Measurements from ENCODE around the gene CNOT3.
"Not testable (repeated sequence)": the region's sequence is repeated elsewhere in the genome, so short reads cannot be mapped to it uniquely, and the experiment has no call there.

The CNOT3 gene

DNA sequence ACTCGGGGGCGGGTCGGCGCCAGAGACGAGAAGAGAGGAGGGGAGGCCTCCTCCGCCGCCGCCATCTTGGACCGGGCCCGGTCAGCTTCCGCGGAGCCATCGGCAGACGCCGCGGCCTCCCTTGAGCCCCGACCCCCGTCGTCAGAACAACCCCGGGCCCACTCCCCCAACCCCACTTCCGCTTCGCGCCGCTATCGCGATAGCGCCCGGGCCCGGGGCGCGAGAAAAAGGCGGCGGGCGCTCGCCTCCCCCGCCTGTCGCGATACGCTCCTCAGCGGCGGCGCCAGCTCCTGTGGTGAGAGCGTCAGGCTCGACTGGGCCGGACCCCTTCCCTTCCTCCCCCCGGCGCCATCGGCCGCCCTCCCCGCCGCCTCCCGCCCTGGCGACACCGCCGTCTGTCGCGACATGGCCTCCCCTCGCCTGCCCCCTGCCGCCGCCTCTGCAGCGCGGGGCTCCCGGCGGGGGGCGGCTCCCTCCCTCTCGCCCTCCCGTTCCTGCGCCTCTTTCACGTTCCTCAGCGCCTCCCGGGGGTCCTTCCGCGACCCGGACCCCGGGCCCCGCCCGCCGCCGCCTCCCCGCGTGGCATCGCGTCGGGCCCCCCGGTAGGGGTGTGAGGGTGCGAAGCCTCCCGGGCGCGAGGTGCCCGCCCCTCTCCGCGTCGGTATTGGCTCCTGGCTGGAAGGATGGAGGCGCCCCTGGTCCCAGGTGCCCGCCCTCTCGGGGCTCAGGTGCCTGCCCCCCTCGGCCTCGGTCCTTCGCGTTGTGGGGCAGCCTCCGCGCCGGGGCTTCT, at the start of gene CNOT3:
Gene CNOT3, plus strand, starts transcription at position 64 of the 790 bp plus-strand sequence. CDS start 5,217 bp downstream, outside the sequence.
- DNase-seq (ENCODE audit: low read depth in 2 of 2) = peak in 1 of 2 donors; percentile 35

- no peak for DNase-seq (ENCODE audit: low read depth in 2 of 2)
Observed at GRCh38 chr19:54094426-54095000, 43.0 kb upstream of the CNOT3 start.

DNA sequence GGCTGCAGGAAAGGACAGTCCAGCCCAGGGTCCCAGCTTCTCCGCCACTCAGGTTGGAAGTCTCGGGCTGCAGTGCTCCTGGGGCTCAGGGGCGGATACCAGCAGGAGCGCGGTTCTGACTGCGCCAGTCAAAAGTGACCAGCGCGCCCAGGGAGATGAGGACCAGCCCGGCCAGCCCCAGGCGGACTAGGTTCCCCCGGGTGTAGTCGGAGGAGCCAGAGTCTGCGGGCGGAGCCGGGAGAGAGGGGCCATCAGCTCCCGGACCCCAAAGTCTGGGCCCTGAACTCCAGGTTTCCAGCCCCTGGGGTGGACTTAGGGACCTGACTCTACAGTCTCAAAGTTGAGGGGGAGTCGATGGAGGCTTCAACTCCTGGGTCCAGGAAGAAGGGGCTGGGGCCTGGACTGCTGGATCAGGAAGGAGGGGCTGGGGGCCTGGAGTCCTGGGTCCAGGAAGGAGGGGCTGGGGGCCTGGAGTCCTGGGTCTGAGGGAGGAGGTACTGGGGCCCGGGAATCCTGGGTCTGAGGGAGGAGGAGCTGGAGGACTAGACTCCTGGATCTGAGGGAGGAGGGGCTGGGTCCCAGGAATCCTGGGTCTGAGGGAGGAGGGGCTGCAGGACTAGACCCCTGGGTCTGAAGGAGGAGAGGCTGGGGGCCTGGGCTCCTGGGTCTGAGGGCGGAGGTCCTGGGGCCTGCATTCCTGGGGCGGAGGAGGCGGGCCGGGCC, 42.3 kb upstream of the CNOT3 start:
- no peak for DNase-seq (ENCODE audit: low read depth in 2 of 2)

GRCh38 chr19:54095859-54096616, 41.5 kb upstream of the CNOT3 start:
- DNase-seq (ENCODE audit: low read depth in 2 of 2) = peak in 1 of 2 donors; percentile 53

DNA sequence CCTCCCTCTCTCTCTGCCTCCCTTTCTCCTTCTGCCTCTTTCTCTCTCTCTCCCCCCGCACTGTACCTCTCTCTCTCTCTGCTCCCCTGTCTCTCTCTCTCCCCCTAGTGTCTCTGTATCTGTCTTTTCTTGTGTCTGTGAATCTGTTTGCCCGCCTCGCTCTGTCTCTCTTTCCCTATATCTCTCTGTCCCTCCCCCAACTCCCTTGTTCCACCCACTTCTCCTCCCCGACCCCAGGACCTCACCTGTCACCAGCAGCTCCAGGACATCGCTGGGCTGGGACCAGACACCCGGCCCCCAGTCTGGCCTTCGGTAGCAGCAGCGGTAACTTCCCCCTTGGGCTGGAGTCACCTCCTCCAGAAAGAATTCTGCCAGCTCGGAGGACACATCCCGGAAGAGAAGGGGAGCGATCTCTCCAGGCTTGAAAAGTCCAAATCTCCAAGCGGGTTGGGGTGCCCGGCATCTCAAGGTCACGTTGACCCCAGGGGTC, 40.9 kb upstream of the CNOT3 start:
- no peak for DNase-seq (ENCODE audit: low read depth in 2 of 2)

DNA sequence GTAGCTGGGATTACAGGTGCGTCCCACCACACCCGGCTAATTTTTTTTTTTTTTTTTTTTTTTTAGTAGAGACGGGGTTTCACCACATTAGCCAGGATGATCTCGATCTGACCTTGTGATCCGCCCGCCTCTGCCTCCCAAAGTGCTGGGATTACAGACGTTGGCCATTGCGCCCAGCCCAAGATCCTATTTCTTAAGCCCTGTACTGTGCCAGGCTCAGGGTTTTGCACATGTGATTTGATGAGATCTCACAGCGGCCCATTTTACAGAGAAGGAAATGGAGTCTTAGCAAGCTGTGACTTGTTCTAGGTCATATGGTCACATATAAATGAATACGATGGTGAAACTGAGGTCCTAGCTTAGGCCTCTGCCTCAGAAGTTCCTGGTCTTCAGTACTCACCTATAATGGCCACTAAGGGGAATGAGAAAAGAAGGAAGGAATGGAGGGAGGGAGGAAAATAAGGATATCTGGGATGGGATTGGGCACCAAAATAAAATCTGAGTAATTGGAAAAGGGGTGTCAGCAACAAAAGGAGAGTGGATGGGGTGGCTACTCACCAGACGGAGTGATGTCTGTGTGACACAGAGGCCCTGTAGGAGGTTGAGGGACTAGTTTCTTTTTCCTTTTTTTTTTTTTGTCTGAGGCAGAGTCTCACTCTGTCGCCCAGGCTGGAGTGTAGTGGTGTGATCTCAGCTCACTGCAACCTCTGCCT, 38.2 kb upstream of the CNOT3 start:
- DNase-seq (ENCODE audit: low read depth in 2 of 2) = no peak

DNA sequence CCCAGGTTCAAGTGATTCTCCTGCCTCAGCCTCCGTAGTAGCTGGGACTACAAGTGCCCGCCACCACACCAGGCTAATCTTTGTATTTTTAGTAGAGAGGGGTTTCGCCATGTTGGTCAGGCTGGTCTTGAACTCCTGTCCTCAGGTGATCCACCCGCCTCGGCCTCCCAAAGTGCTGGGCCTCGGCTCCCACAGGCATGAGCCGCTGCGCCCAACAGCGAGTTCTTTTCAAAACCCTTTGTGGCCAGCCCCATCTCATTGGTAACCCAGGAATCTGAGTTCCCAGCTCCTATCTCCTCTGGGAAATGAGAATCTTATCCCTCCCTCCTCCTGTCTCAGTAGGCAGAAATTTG, 37.7 kb upstream of the CNOT3 start:
- not testable (repeated sequence) for DNase-seq (ENCODE audit: low read depth in 2 of 2)

DNA sequence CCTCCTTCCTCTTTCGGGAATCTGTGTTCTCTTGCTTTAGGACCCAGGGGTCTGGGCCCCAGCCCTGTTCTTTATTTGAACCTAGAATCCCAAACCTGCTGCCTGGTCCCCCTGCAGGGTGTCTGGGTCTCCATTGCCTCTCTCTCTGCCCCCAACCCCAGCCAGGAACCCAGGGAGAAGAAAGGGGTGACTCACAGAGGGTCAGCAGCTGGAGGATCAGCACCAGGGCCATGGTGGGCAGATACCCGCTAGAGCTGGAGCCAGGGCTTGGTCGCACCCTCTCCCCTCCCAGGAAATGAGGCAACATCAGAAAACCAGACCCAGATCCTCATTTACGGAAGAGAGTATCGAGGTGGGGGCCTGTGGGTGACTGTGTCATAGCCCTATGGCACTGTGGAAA, 37.0 kb upstream of the CNOT3 start, which contains the start of gene OSCAR:
Gene OSCAR, minus strand, starts transcription at position 243 of the 400 bp plus-strand sequence. Its CDS starts 11 bp downstream, at position 232.
- no peak for DNase-seq (ENCODE audit: low read depth in 2 of 2)

- DNase-seq (ENCODE audit: low read depth in 2 of 2) = peak; percentile 94 to 98
Observed at GRCh38 chr19:54102421-54103169, 35.0 kb upstream of the CNOT3 start, which contains the start of gene NDUFA3. NDUFA3 (plus strand) TSS chr19:54102855; CDS start chr19:54102879, 24 bp downstream.

- DNase-seq (ENCODE audit: low read depth in 2 of 2) = no peak
Observed at GRCh38 chr19:54104998-54105715, 32.4 kb upstream of the CNOT3 start.

GRCh38 chr19:54105796-54106195, 31.8 kb upstream of the CNOT3 start:
- no peak for DNase-seq (ENCODE audit: low read depth in 2 of 2)

GRCh38 chr19:54106716-54107115, 30.8 kb upstream of the CNOT3 start:
- DNase-seq (ENCODE audit: low read depth in 2 of 2) = no peak

DNA sequence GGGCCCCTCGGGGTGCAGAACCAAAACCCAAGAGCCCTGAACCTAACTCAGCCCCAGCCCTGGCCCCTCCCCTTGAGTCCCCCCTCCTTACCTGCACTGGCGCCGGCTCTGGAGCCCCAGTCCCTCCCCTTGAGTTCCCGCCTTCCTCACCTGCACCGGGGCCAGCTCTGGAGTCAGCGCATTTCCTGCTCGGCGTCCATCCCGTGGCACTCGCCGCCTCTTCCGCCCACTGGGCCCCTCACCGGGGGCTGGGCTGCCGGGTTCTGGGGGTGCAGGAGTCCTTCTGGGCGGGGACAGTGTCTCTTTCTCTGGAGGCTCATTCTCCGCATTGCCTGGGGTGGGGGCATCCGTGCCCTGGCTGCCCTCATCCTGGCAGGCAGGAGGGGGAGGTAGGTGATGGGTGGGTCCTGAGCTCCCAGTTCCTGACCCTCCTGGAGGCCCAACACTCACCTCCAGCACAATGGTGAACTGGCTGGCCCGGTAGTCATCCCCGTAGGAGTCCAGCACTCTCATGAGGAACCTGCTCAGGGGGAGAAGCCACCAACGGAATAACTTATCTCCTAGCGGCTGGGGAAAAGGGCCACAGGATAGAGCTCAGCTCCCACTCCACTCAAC, 29.6 kb upstream of the CNOT3 start:
- DNase-seq (ENCODE audit: low read depth in 2 of 2) = no peak

GRCh38 chr19:54108496-54108895, 29.1 kb upstream of the CNOT3 start:
- DNase-seq (ENCODE audit: low read depth in 2 of 2) = no peak

DNA sequence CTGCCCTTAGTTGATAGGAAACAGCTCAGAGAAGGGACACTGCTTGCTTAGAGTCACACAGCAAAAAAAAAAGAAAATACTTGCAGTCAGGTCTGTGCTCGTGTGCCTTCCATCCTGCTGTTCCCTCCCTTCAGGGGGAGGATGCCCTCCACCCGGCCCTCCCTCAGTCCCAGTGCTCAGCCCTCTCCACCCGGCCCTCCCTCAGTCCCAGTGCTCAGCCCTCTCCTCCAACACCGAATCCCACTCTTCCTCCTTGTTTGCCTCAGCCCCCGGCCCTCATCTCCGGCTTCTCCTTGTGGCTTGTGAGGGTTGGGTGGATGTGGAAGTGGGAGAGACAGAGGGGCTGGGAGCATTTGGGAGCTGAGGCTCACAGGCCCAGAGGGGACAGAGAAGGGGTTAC, 27.9 kb upstream of the CNOT3 start:
- DNase-seq (ENCODE audit: low read depth in 2 of 2) = no peak

DNA sequence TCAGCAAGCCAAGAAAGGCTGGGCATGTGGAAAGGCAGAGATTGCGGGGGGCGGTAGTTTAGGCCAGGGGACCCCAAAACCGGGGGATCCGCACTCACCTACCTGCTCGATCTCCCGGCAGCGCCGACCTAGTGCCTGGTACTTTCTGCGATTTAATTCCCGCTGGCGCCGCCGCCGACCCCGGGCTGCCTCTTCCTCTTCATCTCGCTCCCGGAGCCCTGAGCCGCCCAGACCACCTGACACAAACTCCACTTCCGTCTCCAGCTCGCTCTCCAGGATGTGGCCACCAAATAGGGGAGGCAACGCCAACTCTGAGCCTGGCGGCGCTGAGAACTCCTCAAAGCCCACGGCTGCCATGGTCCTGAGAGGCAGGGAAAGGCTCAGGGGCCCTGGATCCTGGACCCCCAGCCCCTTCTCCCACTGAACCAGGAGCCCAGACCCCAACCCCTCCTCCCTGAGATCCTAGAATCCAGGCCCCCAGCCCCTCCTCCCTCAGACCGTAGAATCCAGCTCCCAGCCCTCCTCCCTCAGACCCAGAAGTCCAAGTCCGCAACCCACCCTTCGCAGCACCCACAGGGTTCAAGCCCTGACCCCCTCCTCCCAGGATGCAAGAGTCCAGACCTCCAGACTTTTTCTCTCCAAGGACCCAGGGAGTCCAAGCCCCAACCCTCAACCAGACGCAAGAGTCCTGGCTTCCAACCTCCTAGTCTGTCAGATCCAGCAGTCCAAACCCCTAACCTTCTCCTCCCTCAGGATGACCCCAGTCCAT, 23.0 kb upstream of the CNOT3 start:
- peak in 1 of 2 donors; percentile 24 for DNase-seq (ENCODE audit: low read depth in 2 of 2)

GRCh38 chr19:54115109-54116063, 22.2 kb upstream of the CNOT3 start, which contains the start of the genes PRPF31 and TFPT:
PRPF31 (plus strand) TSS chr19:54115754; CDS start chr19:54118279, 2,525 bp downstream.
TFPT (minus strand) TSS chr19:54115657; CDS start chr19:54115269, 388 bp downstream.
- peak; percentile 92 to 97 for DNase-seq (ENCODE audit: low read depth in 2 of 2)
